DMS 273 (cell line): ENCODE data around the gene MS4A4A.

Experiments
- DNase-seq: peaks from one replicate; lab custom pipeline; 2025; ENCODE audit not compliant: unreplicated experiment; lab: John Stamatoyannopoulos, UW

MS4A4A gene

DNA sequence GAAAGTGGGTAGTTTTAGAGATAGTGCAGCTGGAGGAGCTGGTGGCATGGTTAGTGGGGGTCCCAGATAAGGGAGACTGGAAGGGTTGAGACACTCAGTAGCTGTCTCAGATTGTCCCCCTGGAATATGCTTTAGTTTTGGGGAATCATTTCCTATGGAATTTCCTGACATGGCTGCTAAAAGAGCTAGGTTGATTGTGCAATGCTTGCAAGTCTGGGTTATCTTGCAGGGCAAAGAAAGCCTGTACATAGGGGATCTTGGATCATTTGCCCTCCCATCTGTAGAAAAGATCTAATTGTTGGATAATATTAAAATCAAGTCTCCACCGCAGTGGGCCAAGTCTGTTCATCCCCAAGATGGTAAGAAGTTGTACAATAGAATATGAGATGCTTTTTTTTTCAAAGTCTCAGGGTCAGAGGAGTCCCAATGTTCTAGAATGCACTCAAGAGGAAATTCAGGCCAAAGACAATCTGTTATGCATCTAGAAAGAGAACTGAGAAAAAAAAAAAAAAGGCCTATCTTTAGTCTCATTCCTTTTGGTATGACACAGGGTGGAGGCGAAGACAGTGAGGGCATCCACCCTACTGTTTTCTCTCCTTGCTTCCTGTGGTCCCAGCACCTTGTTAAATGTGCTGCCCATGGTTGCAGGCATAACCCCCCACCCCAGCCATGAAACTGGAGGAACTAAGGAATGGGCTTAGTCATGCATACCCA, 66.8 kb downstream of the MS4A4A start:
- no peak for DNase-seq

- DNase-seq: no peak
These were observed 67.7 kb downstream of the MS4A4A start for GRCh38 chr11:60348116-60348515.

- DNase-seq: no peak
These were observed 69.5 kb downstream of the MS4A4A start for GRCh38 chr11:60349990-60350389.

- no peak for DNase-seq
These were observed 77.3 kb downstream of the MS4A4A start for GRCh38 chr11:60357771-60358170.
